Astrocyte (in vitro differentiated cells and primary cell): ENCODE data around the gene VPS13A. TPM values are rescaled to one million over a fixed set of nuclear protein-coding genes. Genes with fewer than 3 reads are reported as not detected.

Experiments
- DNase-seq: peaks from one replicate; pipeline ENCODE4 v3.0.0-alpha.2; 2010; ENCODE audit warnings: low read depth
- FAIRE-seq: peaks from 2 replicates; lab custom pipeline; 2011; peaks lifted over from hg19 to GRCh38; lab: Jason Lieb, UNC
- H2AFZ ChIP-seq: 2 replicates; pipeline ENCODE4 v1.6.0; 2012; ENCODE audit warnings: low read depth, low read length, inconsistent platforms
- H3K27ac ChIP-seq: 2 replicates; pipeline ENCODE4 v1.5.1; 2011; ENCODE audit warnings: low read depth, low read length, inconsistent platforms
- H3K27me3 ChIP-seq: 2 replicates; pipeline ENCODE4 v1.6.0; 2011; ENCODE audit warnings: low read length, inconsistent platforms; ENCODE audit not compliant: insufficient read depth
- H3K36me3 ChIP-seq: 2 replicates; pipeline ENCODE4 v1.5.1; 2011; ENCODE audit warnings: low read length, inconsistent platforms; ENCODE audit not compliant: insufficient read depth
- H3K4me1 ChIP-seq: 2 replicates; pipeline ENCODE4 v1.5.1; 2011; ENCODE audit warnings: low read length, inconsistent platforms; ENCODE audit not compliant: insufficient read depth
- H3K4me2 ChIP-seq: 2 replicates; pipeline ENCODE4 v1.6.0; 2012; ENCODE audit warnings: low read length, inconsistent platforms
- H3K4me3 ChIP-seq: 2 replicates; pipeline ENCODE4 v1.5.1; 2011; ENCODE audit warnings: low read depth, mild to moderate bottlenecking, low read length, inconsistent platforms; ENCODE audit not compliant: insufficient read depth
- H3K79me2 ChIP-seq: 2 replicates; pipeline ENCODE4 v1.6.0; 2012; ENCODE audit warnings: mild to moderate bottlenecking, low read length, inconsistent platforms; ENCODE audit not compliant: insufficient read depth
- H3K9ac ChIP-seq: 2 replicates; pipeline ENCODE4 v1.6.0; 2012; ENCODE audit warnings: mild to moderate bottlenecking, low read length, inconsistent platforms
- H3K9me3 ChIP-seq: 2 replicates; pipeline ENCODE4 v1.5.1; 2012; ENCODE audit warnings: low read depth, mild to moderate bottlenecking, low read length, inconsistent platforms; ENCODE audit not compliant: insufficient read depth
- H4K20me1 ChIP-seq: 2 replicates; pipeline ENCODE4 v1.6.0; 2012; ENCODE audit warnings: low read length, inconsistent platforms; ENCODE audit not compliant: insufficient read depth
- H3K27ac Mint-ChIP-seq: one replicate; pipeline ENCODE4 v1.8.0; 2021; ENCODE audit warnings: mild to moderate bottlenecking, mixed read lengths; ENCODE audit not compliant: unreplicated experiment
- H3K27me3 Mint-ChIP-seq: one replicate; pipeline ENCODE4 v1.8.0; 2021; ENCODE audit warnings: low read depth, mixed read lengths; ENCODE audit not compliant: unreplicated experiment
- H3K36me3 Mint-ChIP-seq: one replicate; pipeline ENCODE4 v1.8.0; 2021; ENCODE audit warnings: low read depth, mixed read lengths; ENCODE audit not compliant: unreplicated experiment
- H3K4me1 Mint-ChIP-seq: one replicate; pipeline ENCODE4 v1.8.0; 2021; ENCODE audit warnings: low read depth, mixed read lengths; ENCODE audit not compliant: unreplicated experiment
- H3K4me3 Mint-ChIP-seq: one replicate; pipeline ENCODE4 v1.8.0; 2021; ENCODE audit warnings: mild to moderate bottlenecking, moderate library complexity, mixed read lengths; ENCODE audit not compliant: unreplicated experiment
- H3K9me3 Mint-ChIP-seq: one replicate; pipeline ENCODE4 v1.8.0; 2021; ENCODE audit warnings: mild to moderate bottlenecking, mixed read lengths; ENCODE audit not compliant: unreplicated experiment
- CTCF ChIP-seq: IDR thresholded peaks from 2 replicates; pipeline ENCODE4 v1.5.1; 2011; ENCODE audit warnings: low read depth, mild to moderate bottlenecking, inconsistent platforms, low read length, moderate library complexity; ENCODE audit not compliant: insufficient read depth
- EZH2 ChIP-seq: IDR thresholded peaks from 2 replicates; pipeline ENCODE4 v1.6.1; 2012; ENCODE audit warnings: mild to moderate bottlenecking, low read length, inconsistent platforms; ENCODE audit not compliant: insufficient read depth
- total RNA-seq: library from RNA; stranded (reverse); gene quantifications from 2 replicates; pipeline ENCODE4 v1.2.1, GENCODE V29; 2021

VPS13A gene
- total RNA-seq, 1 donor from 2014 or later, result 34.9 TPM

GRCh38 chr9:77163884-77164283 lies 13.4 kb upstream of the VPS13A start:
- Histone ChIP-seq H3K9me3 (no peaks in the 10 kb centered on the region), H3K36me3 (no peaks in the 10 kb centered on the region), H2AFZ (no peak overlapping the region), H3K4me1 (peaks cover 4% of the 10 kb centered on the region), H4K20me1 (no peaks in the 10 kb centered on the region), H3K4me3 (no peak overlapping the region), H3K79me2 (no peaks in the 10 kb centered on the region), H3K27ac (no peak overlapping the region), H3K27me3 (no peaks in the 10 kb centered on the region), H3K4me2 (no peak overlapping the region), H3K9ac (no peak overlapping the region)
- peak; percentile 20 for DNase-seq
- peaks cover 3% of the 10 kb centered on the region for H3K4me1 Mint-ChIP-seq
- FAIRE-seq, result no peak
- no peak overlapping the region for H3K4me3 Mint-ChIP-seq
- TF ChIP-seq EZH2 (no peak), CTCF (no peak)
- no peak overlapping the region for H3K27ac Mint-ChIP-seq
- H3K9me3 Mint-ChIP-seq, result no peaks in the 10 kb centered on the region
- peaks cover 2% of the 10 kb centered on the region for H3K27me3 Mint-ChIP-seq
- H3K36me3 Mint-ChIP-seq, result no peaks in the 10 kb centered on the region

GRCh38 chr9:77166193-77166592 lies 11.1 kb upstream of the VPS13A start:
- no peak overlapping the region for H3K9ac ChIP-seq
- no peak overlapping the region for H3K27ac ChIP-seq
- no peak overlapping the region for H3K4me2 ChIP-seq
- H3K9me3 Mint-ChIP-seq, result no peaks in the 10 kb centered on the region
- H3K4me3 Mint-ChIP-seq, result no peak overlapping the region
- H3K36me3 Mint-ChIP-seq, result no peaks in the 10 kb centered on the region
- no peaks in the 10 kb centered on the region for H3K27me3 ChIP-seq
- H3K9me3 ChIP-seq, result no peaks in the 10 kb centered on the region
- H2AFZ ChIP-seq, result no peak overlapping the region
- H3K27me3 Mint-ChIP-seq, result no peaks in the 10 kb centered on the region
- H3K27ac Mint-ChIP-seq, result no peak overlapping the region
- H3K4me1 Mint-ChIP-seq, result no peaks in the 10 kb centered on the region
- H4K20me1 ChIP-seq, result no peaks in the 10 kb centered on the region
- H3K4me1 ChIP-seq, result no peaks in the 10 kb centered on the region
- DNase-seq, result no peak
- no peaks in the 10 kb centered on the region for H3K36me3 ChIP-seq
- TF ChIP-seq CTCF, result no peak
- TF ChIP-seq EZH2, result no peak
- H3K79me2 ChIP-seq, result no peaks in the 10 kb centered on the region
- FAIRE-seq, result no peak
- no peak overlapping the region for H3K4me3 ChIP-seq

DNA sequence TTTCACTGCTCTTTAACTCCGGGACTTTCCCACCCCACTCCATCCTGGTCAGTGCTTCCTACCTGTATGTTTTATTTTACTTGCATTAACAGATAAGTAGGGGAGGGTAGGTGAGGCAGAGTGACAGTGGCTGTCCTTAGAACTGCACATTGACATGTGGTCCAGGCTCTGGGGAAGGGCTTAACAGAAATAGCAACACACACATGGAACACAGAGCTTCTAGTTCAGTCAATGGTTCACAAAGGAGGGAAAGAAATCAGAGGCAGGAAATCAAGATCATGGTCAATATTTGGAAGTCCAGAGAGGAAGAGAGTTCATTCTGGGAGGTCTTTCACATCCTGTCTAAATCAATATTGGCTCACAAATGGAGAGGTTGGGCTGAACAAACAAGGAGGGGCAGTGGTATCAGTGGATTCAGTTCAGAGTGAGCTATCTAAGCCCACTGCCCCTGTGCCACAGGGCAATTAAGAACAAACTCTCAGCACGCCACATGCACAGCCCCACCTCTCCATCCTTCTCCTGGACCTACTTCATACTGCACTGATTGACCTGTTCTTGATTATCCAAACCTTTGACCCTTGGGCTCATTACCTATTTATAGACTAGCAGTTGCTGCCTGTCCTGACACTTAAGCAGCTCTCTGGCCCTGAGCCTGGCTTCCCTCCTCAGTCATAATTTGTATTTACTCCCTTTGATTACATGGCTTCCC lies 6.2 kb upstream of the VPS13A start:
- no peak for FAIRE-seq
- H2AFZ ChIP-seq, result no peak overlapping the region

More for the DNA sequence above, 6.2 kb upstream of the VPS13A start:
- Histone ChIP-seq H3K9ac (no peak overlapping the region), H3K9me3 (no peaks in the 10 kb centered on the region), H3K4me2 (no peak overlapping the region), H3K27me3 (no peaks in the 10 kb centered on the region), H3K36me3 (no peaks in the 10 kb centered on the region), H3K4me3 (no peak overlapping the region), H3K27ac (no peak overlapping the region), H4K20me1 (no peaks in the 10 kb centered on the region), H3K79me2 (no peaks in the 10 kb centered on the region), H3K4me1 (no peaks in the 10 kb centered on the region)
- no peak for DNase-seq
- Mint-ChIP-seq H3K27me3 (peaks cover 16% of the 10 kb centered on the region), H3K27ac (no peak overlapping the region), H3K4me3 (no peak overlapping the region), H3K36me3 (no peaks in the 10 kb centered on the region), H3K4me1 (no peaks in the 10 kb centered on the region), H3K9me3 (no peaks in the 10 kb centered on the region)
- TF ChIP-seq EZH2, result no peak
- no peak for TF ChIP-seq CTCF
